Loucy (cell line): ENCODE measurements around the gene PRR18.

ENCODE experiments used
- H2AFZ ChIP-seq: fragments of 200-600 bp; sonication (generic); 2 replicates; pipeline ENCODE4 v1.6.0; 2016; ENCODE audit warnings: antibody characterized with exemption, mild to moderate bottlenecking, low read length, moderate library complexity
- H3F3A ChIP-seq: fragments of 200-600 bp; 2 replicates; pipeline ENCODE4 v1.6.0; 2016; ENCODE audit warnings: antibody characterized with exemption, low read depth, mild to moderate bottlenecking
- H3K27me3 ChIP-seq: fragments of 200-600 bp; sonication (generic); 2 replicates; pipeline ENCODE4 v1.6.1; 2014; ENCODE audit warnings: low read length, mild to moderate bottlenecking; ENCODE audit not compliant: insufficient read depth, poor library complexity, severe bottlenecking
- H3K36me3 ChIP-seq: fragments of 200-600 bp; sonication (generic); 2 replicates; pipeline ENCODE4 v1.6.1; 2016; ENCODE audit warnings: low read length; ENCODE audit not compliant: insufficient read depth
- H3K4me1 ChIP-seq: fragments of 200-600 bp; sonication (generic); 2 replicates; pipeline ENCODE4 v1.5.1; 2014; ENCODE audit warnings: low read length, mild to moderate bottlenecking; ENCODE audit not compliant: insufficient read depth, poor library complexity, severe bottlenecking
- H3K4me2 ChIP-seq: fragments of 200-600 bp; sonication (generic); 2 replicates; pipeline ENCODE4 v1.6.0; 2014; ENCODE audit warnings: antibody characterized with exemption, low read length, low read depth, mild to moderate bottlenecking; ENCODE audit not compliant: poor library complexity, severe bottlenecking
- H3K4me3 ChIP-seq: fragments of 200-600 bp; sonication (generic); 2 replicates; pipeline ENCODE4 v1.5.1; 2014; ENCODE audit warnings: low read length, mild to moderate bottlenecking, mixed read lengths; ENCODE audit not compliant: poor library complexity, severe bottlenecking
- H3K79me2 ChIP-seq: fragments of 200-600 bp; sonication (generic); 2 replicates; pipeline ENCODE4 v1.6.1; 2014; ENCODE audit warnings: low read length; ENCODE audit not compliant: insufficient read depth
- H3K9ac ChIP-seq: fragments of 200-600 bp; sonication (generic); 2 replicates; pipeline ENCODE4 v1.6.0; 2014; ENCODE audit warnings: mild to moderate bottlenecking, low read depth, low read length, moderate library complexity; ENCODE audit not compliant: poor library complexity, severe bottlenecking
- H3K9me2 ChIP-seq: fragments of 200-600 bp; sonication (generic); replicated peaks from 2 replicates; pipeline ENCODE4 v1.6.1; 2016; ENCODE audit warnings: low read depth, low read length, mixed read lengths
- H3K9me3 ChIP-seq: fragments of 200-600 bp; sonication (generic); 2 replicates; pipeline ENCODE4 v1.6.1; 2014; ENCODE audit warnings: mild to moderate bottlenecking, antibody characterized with exemption, low read length, low read depth; ENCODE audit not compliant: insufficient read depth
- H4K20me1 ChIP-seq: fragments of 200-600 bp; sonication (generic); 2 replicates; pipeline ENCODE4 v1.6.0; 2014; ENCODE audit warnings: antibody characterized with exemption, low read length, mild to moderate bottlenecking; ENCODE audit not compliant: insufficient read depth, poor library complexity, severe bottlenecking
- EZH2phosphoT487 ChIP-seq: fragments of 200-600 bp; IDR thresholded peaks from 2 replicates; pipeline ENCODE4 v1.6.1; 2018; ENCODE audit warnings: antibody characterized with exemption, mild to moderate bottlenecking, moderate library complexity, borderline replicate concordance
- TF ChIP-seq, protein P1 (sequence below): fragments of 200-600 bp; sonication (generic); conservative IDR thresholded peaks from 2 replicates; pipeline ENCODE4 v1.5.1; 2014; ENCODE audit warnings: mild to moderate bottlenecking, antibody characterized with exemption, low read length

PRR18 gene

DNA sequence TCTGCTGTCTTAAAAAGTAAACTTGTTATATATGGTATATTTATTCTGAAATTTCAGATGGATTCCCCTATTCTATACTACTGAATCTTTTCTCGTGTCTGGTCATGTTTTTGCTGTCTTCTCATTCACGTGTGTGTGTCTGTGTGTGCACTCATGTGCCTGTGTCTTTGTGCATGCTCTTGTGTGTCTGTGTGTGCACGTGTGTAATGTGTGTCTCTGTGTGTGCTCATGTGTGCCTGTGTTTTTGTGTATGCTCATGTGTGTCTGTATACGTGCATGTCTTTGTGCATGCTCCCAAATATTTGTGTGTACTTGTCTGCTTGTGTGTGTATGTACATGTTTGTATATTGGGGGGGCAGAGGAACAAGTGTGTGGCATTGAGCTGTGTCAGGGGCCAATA is 34.0 kb downstream of the PRR18 start:
- Histone ChIP-seq H3K79me2 (no peaks in the 10 kb centered on the region), H3K9me3 (no peaks in the 10 kb centered on the region), H3K4me3 (no peak overlapping the region), H3K9ac (peak overlapping the region; percentile 33), H3K4me2 (no peak overlapping the region), H3F3A (no peaks in the 10 kb centered on the region; the same call in 1 of the 2 replicates), H4K20me1 (no peaks in the 10 kb centered on the region), H3K27me3 (no peaks in the 10 kb centered on the region), H3K4me1 (peaks cover 15% of the 10 kb centered on the region), H3K9me2 (no peaks in the 10 kb centered on the region), H2AFZ (no peak overlapping the region), H3K36me3 (no peaks in the 10 kb centered on the region)
- TF ChIP-seq EZH2phosphoT487 = no peak
- TF ChIP-seq, protein P1, sequence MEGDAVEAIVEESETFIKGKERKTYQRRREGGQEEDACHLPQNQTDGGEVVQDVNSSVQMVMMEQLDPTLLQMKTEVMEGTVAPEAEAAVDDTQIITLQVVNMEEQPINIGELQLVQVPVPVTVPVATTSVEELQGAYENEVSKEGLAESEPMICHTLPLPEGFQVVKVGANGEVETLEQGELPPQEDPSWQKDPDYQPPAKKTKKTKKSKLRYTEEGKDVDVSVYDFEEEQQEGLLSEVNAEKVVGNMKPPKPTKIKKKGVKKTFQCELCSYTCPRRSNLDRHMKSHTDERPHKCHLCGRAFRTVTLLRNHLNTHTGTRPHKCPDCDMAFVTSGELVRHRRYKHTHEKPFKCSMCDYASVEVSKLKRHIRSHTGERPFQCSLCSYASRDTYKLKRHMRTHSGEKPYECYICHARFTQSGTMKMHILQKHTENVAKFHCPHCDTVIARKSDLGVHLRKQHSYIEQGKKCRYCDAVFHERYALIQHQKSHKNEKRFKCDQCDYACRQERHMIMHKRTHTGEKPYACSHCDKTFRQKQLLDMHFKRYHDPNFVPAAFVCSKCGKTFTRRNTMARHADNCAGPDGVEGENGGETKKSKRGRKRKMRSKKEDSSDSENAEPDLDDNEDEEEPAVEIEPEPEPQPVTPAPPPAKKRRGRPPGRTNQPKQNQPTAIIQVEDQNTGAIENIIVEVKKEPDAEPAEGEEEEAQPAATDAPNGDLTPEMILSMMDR = no peak

DNA sequence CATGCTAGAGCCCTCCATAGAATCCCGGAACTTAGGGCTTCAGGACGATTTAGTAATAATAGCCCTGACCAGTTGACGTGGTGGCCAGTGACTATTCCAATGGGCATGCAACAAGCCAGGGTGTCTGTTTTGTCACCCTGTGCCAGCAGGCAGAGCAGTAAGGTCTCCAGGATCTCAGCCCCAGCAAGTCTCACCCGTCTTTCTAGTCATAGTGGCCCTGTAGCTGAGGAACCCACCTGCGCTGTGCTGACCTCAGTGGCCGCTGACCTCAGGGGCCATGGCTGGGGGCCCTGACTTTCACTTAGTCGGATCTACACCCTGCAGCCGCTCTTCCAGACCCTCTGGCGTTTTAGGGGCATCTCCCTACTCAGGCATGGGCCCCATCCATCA is 36.8 kb downstream of the PRR18 start:
- no peak overlapping the region for H3K4me2 ChIP-seq
- H3K27me3 ChIP-seq = no peaks in the 10 kb centered on the region
- TF ChIP-seq, protein P1 = no peak
- H2AFZ ChIP-seq = no peak overlapping the region
- no peaks in the 10 kb centered on the region for H4K20me1 ChIP-seq
- H3K4me3 ChIP-seq = no peak overlapping the region
- no peaks in the 10 kb centered on the region; the same call in 1 of the 2 replicates for H3F3A ChIP-seq
- no peaks in the 10 kb centered on the region for H3K79me2 ChIP-seq
- no peak overlapping the region for H3K9ac ChIP-seq
- no peaks in the 10 kb centered on the region for H3K9me2 ChIP-seq
- no peaks in the 10 kb centered on the region for H3K9me3 ChIP-seq
- no peaks in the 10 kb centered on the region for H3K36me3 ChIP-seq
- peaks cover 20% of the 10 kb centered on the region for H3K4me1 ChIP-seq

DNA sequence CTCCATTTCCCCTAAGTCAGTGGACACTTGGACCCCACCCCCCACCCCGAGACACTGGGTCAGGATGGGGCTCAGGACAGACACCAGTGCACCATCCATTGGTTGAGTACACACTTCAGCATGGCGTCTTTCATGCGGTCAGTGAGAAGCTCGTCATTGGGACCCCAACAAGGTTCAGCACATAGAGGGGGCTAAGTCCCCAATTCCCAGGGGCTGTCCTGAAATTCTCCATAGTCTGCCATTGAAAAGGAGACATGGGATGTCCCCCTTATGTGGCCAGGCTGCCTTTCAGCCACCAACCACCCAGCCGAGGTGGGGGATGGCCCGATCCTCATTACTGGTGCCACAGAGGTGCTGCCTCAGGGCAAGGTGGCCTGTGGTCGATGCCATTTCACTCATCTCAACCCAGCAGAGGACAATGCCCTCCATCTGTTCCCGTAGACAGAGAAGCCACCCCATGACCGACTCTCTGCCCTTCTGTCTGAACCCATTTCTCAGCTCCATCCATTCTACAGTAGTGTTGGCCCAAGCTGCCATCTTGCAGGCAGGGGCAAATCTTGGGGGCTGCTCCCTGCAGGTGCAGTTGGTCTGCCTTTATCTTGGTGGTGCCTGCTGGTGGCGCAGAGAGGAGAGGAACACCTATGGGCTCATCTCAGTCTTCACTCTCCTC is 37.4 kb downstream of the PRR18 start:
- H3K4me2 ChIP-seq = no peak overlapping the region
- no peaks in the 10 kb centered on the region for H3K27me3 ChIP-seq
- H3K36me3 ChIP-seq = no peaks in the 10 kb centered on the region
- H3K9me3 ChIP-seq = no peaks in the 10 kb centered on the region
- TF ChIP-seq, protein P1 = no peak
- TF ChIP-seq EZH2phosphoT487 = no peak
- no peak overlapping the region for H3K4me3 ChIP-seq
- no peak overlapping the region for H2AFZ ChIP-seq
- H3K4me1 ChIP-seq = peaks cover 20% of the 10 kb centered on the region
- no peaks in the 10 kb centered on the region for H4K20me1 ChIP-seq
- no peak overlapping the region for H3K9ac ChIP-seq
- no peaks in the 10 kb centered on the region for H3K79me2 ChIP-seq
- no peaks in the 10 kb centered on the region for H3K9me2 ChIP-seq
- no peaks in the 10 kb centered on the region; the same call in 1 of the 2 replicates for H3F3A ChIP-seq
